Measurements from ENCODE around the gene PAPLN. TPM values are rescaled to one million over a fixed set of nuclear protein-coding genes. Genes with fewer than 3 reads are reported as not detected.

PAPLN gene
- total and polyA plus RNA-seq, 2 of the 8 experiments (the other 6 are each of a cell fraction or from before 2014, with no cell fraction given) = 14.8 to 25.6 TPM

DNA sequence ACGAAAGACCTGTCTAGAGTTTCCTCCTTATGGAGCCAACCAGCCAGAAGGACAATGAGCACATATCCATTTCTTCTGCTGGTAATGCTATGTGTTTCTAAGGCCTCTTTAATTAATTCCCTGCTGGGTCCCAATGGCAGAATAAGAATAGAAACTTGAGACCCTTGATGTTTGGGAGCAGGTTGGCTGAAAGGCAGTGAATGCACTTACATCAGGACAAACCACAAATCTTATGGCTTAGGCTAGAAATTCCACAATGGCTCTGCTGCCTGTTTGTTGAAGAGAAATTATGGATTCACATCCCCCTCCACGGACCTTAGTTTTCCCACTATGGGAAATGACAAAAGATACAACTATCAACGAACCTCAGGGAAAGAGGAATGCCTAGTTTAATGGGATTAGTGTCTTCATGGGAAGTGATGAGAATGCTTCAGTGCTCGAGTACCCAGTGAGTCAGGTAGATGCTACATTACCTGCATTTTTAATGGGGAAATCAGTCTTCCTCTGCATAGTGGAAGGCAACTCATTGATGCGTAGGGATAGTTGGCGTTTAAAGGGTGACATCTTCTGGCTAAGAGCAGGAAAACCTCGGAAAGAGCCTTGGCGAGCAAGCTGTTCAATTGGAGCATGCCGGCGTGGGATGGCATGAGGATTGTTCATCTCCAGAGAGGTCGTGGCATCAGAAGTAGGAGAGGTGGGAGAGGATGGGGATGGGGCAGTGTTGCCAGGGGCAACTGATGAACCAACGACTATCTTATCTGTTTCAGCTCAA, 46.5 kb downstream of the PAPLN start (continued):
- TF ChIP-seq TCF12 (IDR thresholded peaks at IDR 0.05; ENCODE audit: low read depth, low read length) = no peak
- no peak for TF ChIP-seq GABPA (IDR thresholded peaks at IDR 0.05; ENCODE audit: borderline replicate concordance, insufficient read depth, low read length)
- peak; percentile 79 to 82 for TF ChIP-seq RAD21 (IDR thresholded peaks at IDR 0.05 in 1 of 2, conservative IDR thresholded peaks at IDR 0.05 in 1 of 2; ENCODE audit: low read depth in 2 of 2, low read length in 2 of 2)
- TF ChIP-seq, protein P1, sequence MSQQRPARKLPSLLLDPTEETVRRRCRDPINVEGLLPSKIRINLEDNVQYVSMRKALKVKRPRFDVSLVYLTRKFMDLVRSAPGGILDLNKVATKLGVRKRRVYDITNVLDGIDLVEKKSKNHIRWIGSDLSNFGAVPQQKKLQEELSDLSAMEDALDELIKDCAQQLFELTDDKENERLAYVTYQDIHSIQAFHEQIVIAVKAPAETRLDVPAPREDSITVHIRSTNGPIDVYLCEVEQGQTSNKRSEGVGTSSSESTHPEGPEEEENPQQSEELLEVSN (IDR thresholded peaks at IDR 0.05) = no peak
- no peak for TF ChIP-seq NRF1 (IDR thresholded peaks at IDR 0.05; ENCODE audit: low read depth, low read length)
- TF ChIP-seq POLR2AphosphoS5 (IDR thresholded peaks at IDR 0.05; ENCODE audit: low read depth, low read length) = no peak
- no peak for TF ChIP-seq MAFK (IDR thresholded peaks at IDR 0.05; ENCODE audit: low read depth, low read length)
- no peak for TF ChIP-seq EGR1 (IDR thresholded peaks at IDR 0.05; ENCODE audit: borderline replicate concordance, low read depth, low read length)
- peak; percentile 83 for TF ChIP-seq NANOG (IDR thresholded peaks at IDR 0.05; ENCODE audit: insufficient read depth, low read depth, low read length, poor library complexity, severe bottlenecking)
- no peak for TF ChIP-seq CHD2 (IDR thresholded peaks at IDR 0.05; ENCODE audit: low read length)
- no peak for TF ChIP-seq POU5F1 (IDR thresholded peaks at IDR 0.05; ENCODE audit: low read depth, low read length)
- TF ChIP-seq, protein P2, sequence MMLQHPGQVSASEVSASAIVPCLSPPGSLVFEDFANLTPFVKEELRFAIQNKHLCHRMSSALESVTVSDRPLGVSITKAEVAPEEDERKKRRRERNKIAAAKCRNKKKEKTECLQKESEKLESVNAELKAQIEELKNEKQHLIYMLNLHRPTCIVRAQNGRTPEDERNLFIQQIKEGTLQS (IDR thresholded peaks at IDR 0.05; ENCODE audit: insufficient read depth, low read depth, low read length) = no peak
- no peak for TF ChIP-seq CTBP2 (IDR thresholded peaks at IDR 0.05; ENCODE audit: borderline replicate concordance, insufficient read depth, insufficient read length, low read length)
- no peak for TF ChIP-seq SP4 (IDR thresholded peaks at IDR 0.05; ENCODE audit: low read length)
- TF ChIP-seq CREB1 (IDR thresholded peaks at IDR 0.05) = no peak
- no peak for TF ChIP-seq HDAC6 (IDR thresholded peaks at IDR 0.05; ENCODE audit: low read depth, low read length)
- no peak for TF ChIP-seq SAP30 (IDR thresholded peaks at IDR 0.05; ENCODE audit: insufficient read depth, insufficient replicate concordance, low read length)
- TF ChIP-seq RXRA (IDR thresholded peaks at IDR 0.05; ENCODE audit: insufficient read depth, low read depth, low read length) = no peak
- TF ChIP-seq, protein P3, sequence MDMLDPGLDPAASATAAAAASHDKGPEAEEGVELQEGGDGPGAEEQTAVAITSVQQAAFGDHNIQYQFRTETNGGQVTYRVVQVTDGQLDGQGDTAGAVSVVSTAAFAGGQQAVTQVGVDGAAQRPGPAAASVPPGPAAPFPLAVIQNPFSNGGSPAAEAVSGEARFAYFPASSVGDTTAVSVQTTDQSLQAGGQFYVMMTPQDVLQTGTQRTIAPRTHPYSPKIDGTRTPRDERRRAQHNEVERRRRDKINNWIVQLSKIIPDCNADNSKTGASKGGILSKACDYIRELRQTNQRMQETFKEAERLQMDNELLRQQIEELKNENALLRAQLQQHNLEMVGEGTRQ (IDR thresholded peaks at IDR 0.05; ENCODE audit: low read length) = no peak
- TF ChIP-seq, protein P4, sequence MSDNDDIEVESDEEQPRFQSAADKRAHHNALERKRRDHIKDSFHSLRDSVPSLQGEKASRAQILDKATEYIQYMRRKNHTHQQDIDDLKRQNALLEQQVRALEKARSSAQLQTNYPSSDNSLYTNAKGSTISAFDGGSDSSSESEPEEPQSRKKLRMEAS (IDR thresholded peaks at IDR 0.05) = no peak
- TF ChIP-seq SIX5 (IDR thresholded peaks at IDR 0.05; ENCODE audit: low read depth, low read length) = no peak

Measured in H1 (cell line).